ENCODE measurements around the gene PTPRT. TPM values are rescaled to one million over a fixed set of nuclear protein-coding genes. Genes with fewer than 3 reads are reported as not detected.

PTPRT gene
- total and polyA plus RNA-seq, 2 experiments from 2014 or later: not detected

DNA sequence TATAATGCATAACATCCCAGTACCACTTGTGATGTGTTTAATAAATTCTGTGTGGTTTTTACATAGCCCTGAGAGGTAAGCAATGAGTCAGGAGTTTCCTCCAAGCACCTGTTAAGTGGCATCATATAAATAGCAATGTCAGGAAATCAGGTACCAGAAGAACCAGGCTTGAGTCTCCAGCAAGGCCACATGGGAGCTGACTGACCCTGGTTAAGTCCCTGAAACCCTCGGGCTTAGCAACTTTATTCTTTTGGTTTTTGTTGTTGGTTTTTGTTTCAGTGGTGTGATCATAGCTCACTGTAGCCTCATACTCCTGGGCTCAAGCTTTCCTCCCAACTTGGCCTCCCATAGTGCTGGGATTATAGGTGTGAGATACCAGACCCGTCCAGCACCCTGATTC lies 70.0 kb downstream of the PTPRT start:
- Mint-ChIP-seq H3K4me1 (no peaks in the 10 kb centered on the region), H3K36me3 (ENCODE audit: low read depth) (peaks cover 15% of the 10 kb centered on the region; the same call in 2 of the 3 replicates), H3K27ac (no peak overlapping the region), H3K9me3 (peaks cover 98% of the 10 kb centered on the region), H3K27me3 (ENCODE audit: insufficient read depth, low read depth, poor library complexity) (peaks cover 2% of the 10 kb centered on the region), H3K4me3 (no peak overlapping the region)
- no peak overlapping the region for H3K27ac ChIP-seq (ENCODE audit: low read depth)
- ATAC-seq: no peak
- H3F3A ChIP-seq (replicated peaks; ENCODE audit: low read depth): no peaks in the 10 kb centered on the region
- no peaks in the 10 kb centered on the region for H3K79me2 ChIP-seq (replicated peaks; ENCODE audit: insufficient read depth)
- no peaks in the 10 kb centered on the region for H3K4me1 ChIP-seq (ENCODE audit: insufficient read depth)
- no peak for TF ChIP-seq ETS1 (IDR thresholded peaks at IDR 0.05)
- TF ChIP-seq EZH2 (IDR thresholded peaks at IDR 0.05; ENCODE audit: low read depth, unreplicated experiment): no peak
- no peak for TF ChIP-seq ZNF114 (CRISPR knock-in tag; IDR thresholded peaks at IDR 0.05)
- no peak for TF ChIP-seq STAT1 (IDR thresholded peaks at IDR 0.05; ENCODE audit: unreplicated experiment)
- TF ChIP-seq NANOG (IDR thresholded peaks at IDR 0.05; ENCODE audit: borderline replicate concordance): no peak
- TF ChIP-seq CREB1 (CRISPR knock-in tag; IDR thresholded peaks at IDR 0.05; ENCODE audit: low read depth): no peak
- TF ChIP-seq ZNF462 (CRISPR knock-in tag; IDR thresholded peaks at IDR 0.05): no peak
- TF ChIP-seq REST (IDR thresholded peaks at IDR 0.05; ENCODE audit: unreplicated experiment): no peak
- TF ChIP-seq, protein P1, sequence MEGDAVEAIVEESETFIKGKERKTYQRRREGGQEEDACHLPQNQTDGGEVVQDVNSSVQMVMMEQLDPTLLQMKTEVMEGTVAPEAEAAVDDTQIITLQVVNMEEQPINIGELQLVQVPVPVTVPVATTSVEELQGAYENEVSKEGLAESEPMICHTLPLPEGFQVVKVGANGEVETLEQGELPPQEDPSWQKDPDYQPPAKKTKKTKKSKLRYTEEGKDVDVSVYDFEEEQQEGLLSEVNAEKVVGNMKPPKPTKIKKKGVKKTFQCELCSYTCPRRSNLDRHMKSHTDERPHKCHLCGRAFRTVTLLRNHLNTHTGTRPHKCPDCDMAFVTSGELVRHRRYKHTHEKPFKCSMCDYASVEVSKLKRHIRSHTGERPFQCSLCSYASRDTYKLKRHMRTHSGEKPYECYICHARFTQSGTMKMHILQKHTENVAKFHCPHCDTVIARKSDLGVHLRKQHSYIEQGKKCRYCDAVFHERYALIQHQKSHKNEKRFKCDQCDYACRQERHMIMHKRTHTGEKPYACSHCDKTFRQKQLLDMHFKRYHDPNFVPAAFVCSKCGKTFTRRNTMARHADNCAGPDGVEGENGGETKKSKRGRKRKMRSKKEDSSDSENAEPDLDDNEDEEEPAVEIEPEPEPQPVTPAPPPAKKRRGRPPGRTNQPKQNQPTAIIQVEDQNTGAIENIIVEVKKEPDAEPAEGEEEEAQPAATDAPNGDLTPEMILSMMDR (conservative IDR thresholded peaks at IDR 0.05; ENCODE audit: low read depth in 2 of 2): no peak
- no peak for TF ChIP-seq POLR2AphosphoS5 (IDR thresholded peaks at IDR 0.05; ENCODE audit: low read depth)
- no peak for TF ChIP-seq JUNB (IDR thresholded peaks at IDR 0.05; ENCODE audit: unreplicated experiment)
- TF ChIP-seq ZNF331 (CRISPR knock-in tag; IDR thresholded peaks at IDR 0.05; ENCODE audit: low read depth): no peak
- TF ChIP-seq EZH2phosphoT487 (IDR thresholded peaks at IDR 0.05; ENCODE audit: unreplicated experiment): no peak
- H4K20me1 ChIP-seq (replicated peaks; ENCODE audit: insufficient read depth): no peaks in the 10 kb centered on the region
- H3K27me3 ChIP-seq (ENCODE audit: insufficient read depth): no peaks in the 10 kb centered on the region
- no peaks in the 10 kb centered on the region for H3K9me2 ChIP-seq (ENCODE audit: insufficient read depth)
- H3K4me3 ChIP-seq: no peak overlapping the region
- no peak overlapping the region for H2AFZ ChIP-seq
- DNase-seq (ENCODE audit: low spot score): no peak
- H3K4me2 ChIP-seq: no peak overlapping the region
- H3K36me3 ChIP-seq (ENCODE audit: insufficient read depth): peaks cover 7% of the 10 kb centered on the region; the same call in 1 of the 2 replicates
